ENCODE measurements around the gene CCDC90B. TPM values are rescaled to one million over a fixed set of nuclear protein-coding genes. Genes with fewer than 3 reads are reported as not detected.

Gene CCDC90B
- polyA plus RNA-seq, 1 donor (not counting 4 experiments of a cell fraction or from before 2014, with no cell fraction given): 46.9 TPM

DNA sequence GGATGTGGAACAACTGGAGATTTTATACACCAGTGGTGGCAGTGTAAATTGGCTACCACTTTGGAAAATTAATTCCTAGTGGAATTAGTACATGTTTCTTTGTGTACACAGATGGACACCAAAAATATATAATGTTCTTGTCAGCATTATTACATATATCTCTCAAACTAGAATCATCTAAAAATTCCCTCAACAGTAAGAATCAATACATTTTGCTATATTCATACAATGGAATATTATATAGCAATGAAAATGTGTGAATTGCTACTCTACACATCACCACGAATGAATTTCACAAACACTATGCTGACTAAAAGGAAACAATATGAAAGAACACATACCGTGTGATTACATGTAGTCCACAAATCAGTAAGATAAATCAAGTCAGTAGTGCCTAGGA is 33.9 kb downstream of the CCDC90B start:
- no peaks in the 10 kb centered on the region for H4K20me1 ChIP-seq (ENCODE audit: control insufficient read depth, extremely low read depth, insufficient read depth, low read length)
- no peak for DNase-seq (ENCODE audit: low read depth, low spot score)
- no peak for TF ChIP-seq EZH2 (IDR thresholded peaks at IDR 0.05; ENCODE audit: low read length)
- TF ChIP-seq, protein P1, sequence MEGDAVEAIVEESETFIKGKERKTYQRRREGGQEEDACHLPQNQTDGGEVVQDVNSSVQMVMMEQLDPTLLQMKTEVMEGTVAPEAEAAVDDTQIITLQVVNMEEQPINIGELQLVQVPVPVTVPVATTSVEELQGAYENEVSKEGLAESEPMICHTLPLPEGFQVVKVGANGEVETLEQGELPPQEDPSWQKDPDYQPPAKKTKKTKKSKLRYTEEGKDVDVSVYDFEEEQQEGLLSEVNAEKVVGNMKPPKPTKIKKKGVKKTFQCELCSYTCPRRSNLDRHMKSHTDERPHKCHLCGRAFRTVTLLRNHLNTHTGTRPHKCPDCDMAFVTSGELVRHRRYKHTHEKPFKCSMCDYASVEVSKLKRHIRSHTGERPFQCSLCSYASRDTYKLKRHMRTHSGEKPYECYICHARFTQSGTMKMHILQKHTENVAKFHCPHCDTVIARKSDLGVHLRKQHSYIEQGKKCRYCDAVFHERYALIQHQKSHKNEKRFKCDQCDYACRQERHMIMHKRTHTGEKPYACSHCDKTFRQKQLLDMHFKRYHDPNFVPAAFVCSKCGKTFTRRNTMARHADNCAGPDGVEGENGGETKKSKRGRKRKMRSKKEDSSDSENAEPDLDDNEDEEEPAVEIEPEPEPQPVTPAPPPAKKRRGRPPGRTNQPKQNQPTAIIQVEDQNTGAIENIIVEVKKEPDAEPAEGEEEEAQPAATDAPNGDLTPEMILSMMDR (optimal IDR thresholded peaks at IDR 0.05 in 1 of 3, IDR thresholded peaks at IDR 0.05 in 1 of 3, conservative IDR thresholded peaks at IDR 0.05 in 1 of 3; ENCODE audit: extremely low read depth in 1 of 3, insufficient read depth in 2 of 3, low read length in 3 of 3): no peak
- dilution Hi-C loops (cut with MboI; ENCODE audit: extremely low pct_ligation_motif_present, low sequenced_read_pairs): no loop called here
- no peaks in the 10 kb centered on the region for H3K79me2 ChIP-seq (ENCODE audit: control insufficient read depth, insufficient read depth, low read length)
- no peak overlapping the region for H3K4me2 ChIP-seq (ENCODE audit: control insufficient read depth, extremely low read depth, insufficient read depth, low read depth, low read length)
- no peak overlapping the region for H3K4me3 ChIP-seq (ENCODE audit: control insufficient read depth in 2 of 3, extremely low read depth in 1 of 3, insufficient read depth in 2 of 3, low read depth in 1 of 3, low read length in 3 of 3)
- H3K9me1 ChIP-seq (ENCODE audit: control insufficient read depth, extremely low read depth, insufficient read depth, low read length): no peaks in the 10 kb centered on the region
- no peaks in the 10 kb centered on the region for H3K9me3 ChIP-seq (ENCODE audit: control insufficient read depth, low read depth, low read length)
- H3K27me3 ChIP-seq (ENCODE audit: control insufficient read depth, extremely low read depth, insufficient read depth, low read length): no peaks in the 10 kb centered on the region
- no peak overlapping the region for H3K9ac ChIP-seq (ENCODE audit: control insufficient read depth, extremely low read depth, insufficient read depth, low read length)
- no peak overlapping the region for H2AFZ ChIP-seq (ENCODE audit: control insufficient read depth, low read length)
- H3K36me3 ChIP-seq (ENCODE audit: control insufficient read depth in 2 of 2, extremely low read depth in 1 of 2, insufficient read depth in 2 of 2, low read length in 2 of 2): peaks cover 0 to 2% of the 10 kb centered on the region in 2 experiments
- no peak for FAIRE-seq
- no peak overlapping the region for H3K27ac ChIP-seq (ENCODE audit: control insufficient read depth, insufficient read depth, low read length)
- H3K4me1 ChIP-seq (ENCODE audit: control insufficient read depth, extremely low read depth, insufficient read depth, low read length): no peaks in the 10 kb centered on the region

DNA sequence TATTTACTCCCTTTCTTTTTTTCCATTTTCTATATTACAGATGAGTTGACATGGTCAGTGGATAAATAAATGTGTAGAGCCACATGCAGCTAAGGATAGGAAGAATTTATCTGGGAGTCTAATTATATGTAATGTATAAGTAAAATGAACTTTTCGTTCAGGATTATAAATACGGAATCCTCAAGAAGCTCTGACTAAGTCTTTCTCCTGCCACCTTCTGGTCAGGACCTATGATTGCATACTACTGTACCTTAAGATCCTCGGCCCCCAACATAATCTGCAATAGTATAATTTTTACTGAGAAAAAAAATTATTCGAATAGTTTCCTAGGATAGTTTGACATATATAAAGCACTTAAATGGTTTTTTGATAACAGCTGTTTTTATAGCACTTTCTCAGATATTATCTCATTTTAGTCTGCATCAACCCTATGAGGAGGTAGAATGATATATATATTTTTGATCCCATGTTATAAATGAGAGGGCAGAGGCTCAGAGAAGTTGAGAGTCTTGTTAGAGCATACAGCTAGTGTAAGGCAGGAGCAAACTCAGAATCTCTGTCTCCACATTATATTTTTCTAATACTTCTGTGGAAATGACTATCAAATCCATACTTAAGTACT is 36.1 kb downstream of the CCDC90B start:
- H2AFZ ChIP-seq (ENCODE audit: control insufficient read depth, low read length): no peak overlapping the region
- no peaks in the 10 kb centered on the region for H3K27me3 ChIP-seq (ENCODE audit: control insufficient read depth, extremely low read depth, insufficient read depth, low read length)
- no peak overlapping the region for H3K9ac ChIP-seq (ENCODE audit: control insufficient read depth, extremely low read depth, insufficient read depth, low read length)
- no peaks in the 10 kb centered on the region for H3K4me1 ChIP-seq (ENCODE audit: control insufficient read depth, extremely low read depth, insufficient read depth, low read length)
- no peak overlapping the region for H3K27ac ChIP-seq (ENCODE audit: control insufficient read depth, insufficient read depth, low read length)
- TF ChIP-seq, protein P1 (optimal IDR thresholded peaks at IDR 0.05 in 1 of 3, IDR thresholded peaks at IDR 0.05 in 1 of 3, conservative IDR thresholded peaks at IDR 0.05 in 1 of 3; ENCODE audit: extremely low read depth in 1 of 3, insufficient read depth in 2 of 3, low read length in 3 of 3): peak; percentile 37 to 53 (median 51)
- no peak for TF ChIP-seq EZH2 (IDR thresholded peaks at IDR 0.05; ENCODE audit: low read length)
- no peaks in the 10 kb centered on the region for H3K9me1 ChIP-seq (ENCODE audit: control insufficient read depth, extremely low read depth, insufficient read depth, low read length)
- no peak overlapping the region for H3K4me2 ChIP-seq (ENCODE audit: control insufficient read depth, extremely low read depth, insufficient read depth, low read depth, low read length)
- dilution Hi-C loops (cut with MboI; ENCODE audit: extremely low pct_ligation_motif_present, low sequenced_read_pairs): no loop called here
- no peaks in the 10 kb centered on the region for H3K79me2 ChIP-seq (ENCODE audit: control insufficient read depth, insufficient read depth, low read length)
- no peak for FAIRE-seq
- no peak overlapping the region for H3K4me3 ChIP-seq (ENCODE audit: control insufficient read depth in 2 of 3, extremely low read depth in 1 of 3, insufficient read depth in 2 of 3, low read depth in 1 of 3, low read length in 3 of 3)
- DNase-seq (ENCODE audit: low read depth, low spot score): no peak
- no peaks in the 10 kb centered on the region for H3K36me3 ChIP-seq (ENCODE audit: control insufficient read depth in 2 of 2, extremely low read depth in 1 of 2, insufficient read depth in 2 of 2, low read length in 2 of 2)
- no peaks in the 10 kb centered on the region for H4K20me1 ChIP-seq (ENCODE audit: control insufficient read depth, extremely low read depth, insufficient read depth, low read length)
- no peaks in the 10 kb centered on the region for H3K9me3 ChIP-seq (ENCODE audit: control insufficient read depth, low read depth, low read length)

Measured in keratinocyte (primary cell).